ENCODE data around the gene GALNT17. TPM values are rescaled to one million over a fixed set of nuclear protein-coding genes. Genes with fewer than 3 reads are reported as not detected.

GALNT17 gene
- total RNA-seq, 1 experiment from 2014 or later, result not detected

- Histone ChIP-seq H3K4me3 (no peak overlapping the region), H3K36me3 (ENCODE audit: low read depth) (no peaks in the 10 kb centered on the region), H3F3A (ENCODE audit: insufficient read depth, low read depth) (no peaks in the 10 kb centered on the region), H3K27ac (no peak overlapping the region), H3K9me3 (ENCODE audit: insufficient read depth, low read depth) (no peaks in the 10 kb centered on the region), H3K79me2 (ENCODE audit: low read depth) (no peaks in the 10 kb centered on the region), H3K27me3 (ENCODE audit: insufficient read depth, low read depth) (peaks cover 36% of the 10 kb centered on the region; the same call in 1 of the 2 replicates), H3K4me1 (replicated peaks; ENCODE audit: insufficient read depth) (no peaks in the 10 kb centered on the region), H3K9me2 (ENCODE audit: insufficient read depth) (no peaks in the 10 kb centered on the region; the same call in 1 of the 2 replicates), H3K4me2 (no peak overlapping the region), H2AFZ (no peak overlapping the region), H4K20me1 (ENCODE audit: insufficient read depth) (no peaks in the 10 kb centered on the region)
- CTCF ChIA-PET, result no interaction called here
- BruUV-seq (replicated peaks), result no TSS peak
- no peak for TF ChIP-seq EZH2 (IDR thresholded peaks at IDR 0.05; ENCODE audit: low read depth)
- TF ChIP-seq, protein P1, sequence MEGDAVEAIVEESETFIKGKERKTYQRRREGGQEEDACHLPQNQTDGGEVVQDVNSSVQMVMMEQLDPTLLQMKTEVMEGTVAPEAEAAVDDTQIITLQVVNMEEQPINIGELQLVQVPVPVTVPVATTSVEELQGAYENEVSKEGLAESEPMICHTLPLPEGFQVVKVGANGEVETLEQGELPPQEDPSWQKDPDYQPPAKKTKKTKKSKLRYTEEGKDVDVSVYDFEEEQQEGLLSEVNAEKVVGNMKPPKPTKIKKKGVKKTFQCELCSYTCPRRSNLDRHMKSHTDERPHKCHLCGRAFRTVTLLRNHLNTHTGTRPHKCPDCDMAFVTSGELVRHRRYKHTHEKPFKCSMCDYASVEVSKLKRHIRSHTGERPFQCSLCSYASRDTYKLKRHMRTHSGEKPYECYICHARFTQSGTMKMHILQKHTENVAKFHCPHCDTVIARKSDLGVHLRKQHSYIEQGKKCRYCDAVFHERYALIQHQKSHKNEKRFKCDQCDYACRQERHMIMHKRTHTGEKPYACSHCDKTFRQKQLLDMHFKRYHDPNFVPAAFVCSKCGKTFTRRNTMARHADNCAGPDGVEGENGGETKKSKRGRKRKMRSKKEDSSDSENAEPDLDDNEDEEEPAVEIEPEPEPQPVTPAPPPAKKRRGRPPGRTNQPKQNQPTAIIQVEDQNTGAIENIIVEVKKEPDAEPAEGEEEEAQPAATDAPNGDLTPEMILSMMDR (conservative IDR thresholded peaks at IDR 0.05), result no peak
- no peak for DNase-seq
- POLR2A ChIA-PET (ENCODE audit: unreplicated experiment), result no interaction called here
- intact Hi-C loops (cut with micrococcal nuclease; ENCODE audit: unreplicated experiment), result no loop called here
Observed at GRCh38 chr7:71479231-71479630, 347.3 kb downstream of the GALNT17 start.

DNA sequence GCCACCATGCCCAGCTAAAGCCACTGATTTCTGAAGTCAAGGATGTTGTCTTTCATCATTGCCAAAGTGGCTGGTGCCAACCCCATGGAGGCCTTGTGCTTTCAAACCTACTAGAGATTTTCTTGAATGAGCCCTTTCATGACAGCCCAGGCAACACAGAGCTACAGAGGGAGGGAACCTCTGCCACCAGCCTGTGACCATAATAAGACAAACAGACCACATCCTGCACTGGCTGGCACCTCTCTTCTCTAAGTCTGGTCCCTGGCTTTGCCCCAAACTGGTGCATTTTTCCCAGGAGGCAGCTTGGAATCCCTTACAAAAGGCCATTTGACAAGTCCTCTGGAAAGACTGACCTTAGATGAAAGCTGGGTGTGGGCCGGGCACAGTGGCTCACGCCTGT is 348.8 kb downstream of the GALNT17 start:
- Histone ChIP-seq H3K4me1 (replicated peaks; ENCODE audit: insufficient read depth) (no peaks in the 10 kb centered on the region), H4K20me1 (ENCODE audit: insufficient read depth) (no peaks in the 10 kb centered on the region), H3K36me3 (ENCODE audit: low read depth) (no peaks in the 10 kb centered on the region), H3F3A (ENCODE audit: insufficient read depth, low read depth) (no peaks in the 10 kb centered on the region), H2AFZ (no peak overlapping the region), H3K9me2 (ENCODE audit: insufficient read depth) (no peaks in the 10 kb centered on the region; the same call in 1 of the 2 replicates), H3K9me3 (ENCODE audit: insufficient read depth, low read depth) (no peaks in the 10 kb centered on the region), H3K79me2 (ENCODE audit: low read depth) (no peaks in the 10 kb centered on the region), H3K27me3 (ENCODE audit: insufficient read depth, low read depth) (peaks cover 36% of the 10 kb centered on the region; the same call in 1 of the 2 replicates), H3K4me3 (no peak overlapping the region), H3K27ac (no peak overlapping the region), H3K4me2 (no peak overlapping the region)
- no TSS peak for BruUV-seq (replicated peaks)
- TF ChIP-seq, protein P1 (conservative IDR thresholded peaks at IDR 0.05), result no peak
- no peak for TF ChIP-seq EZH2 (IDR thresholded peaks at IDR 0.05; ENCODE audit: low read depth)
- DNase-seq, result no peak
- intact Hi-C loops (cut with micrococcal nuclease; ENCODE audit: unreplicated experiment), result no loop called here
- CTCF ChIA-PET, result no interaction called here
- POLR2A ChIA-PET (ENCODE audit: unreplicated experiment), result no interaction called here

DNA sequence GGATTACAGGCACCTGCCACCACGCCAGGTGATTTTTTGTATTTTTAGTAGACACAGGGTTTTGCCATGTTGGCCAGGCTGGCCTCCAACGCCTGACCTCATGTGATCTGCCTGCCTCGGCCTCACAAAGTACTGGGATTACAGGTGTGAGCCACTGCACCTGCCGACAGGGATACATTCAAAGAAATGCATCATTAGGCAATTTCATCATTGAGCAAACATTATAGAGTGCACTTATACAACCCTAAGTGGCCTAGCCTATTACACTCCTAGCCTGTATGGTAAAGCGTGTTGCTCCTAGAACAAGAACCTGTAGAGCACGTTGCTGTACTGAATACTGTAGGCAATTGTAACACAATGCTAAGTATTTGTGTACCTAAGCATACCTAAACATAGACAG is 350.3 kb downstream of the GALNT17 start:
- no TSS peak for BruUV-seq (replicated peaks)
- H3K27ac ChIP-seq, result no peak overlapping the region
- ChIA-PET CTCF (no interaction called here), POLR2A (ENCODE audit: unreplicated experiment) (no interaction called here)
- no peaks in the 10 kb centered on the region for H3K36me3 ChIP-seq (ENCODE audit: low read depth)
- no peaks in the 10 kb centered on the region for H3F3A ChIP-seq (ENCODE audit: insufficient read depth, low read depth)
- intact Hi-C loops (cut with micrococcal nuclease; ENCODE audit: unreplicated experiment), result no loop called here
- H3K4me1 ChIP-seq (replicated peaks; ENCODE audit: insufficient read depth), result no peaks in the 10 kb centered on the region
- H3K4me2 ChIP-seq, result no peak overlapping the region
- no peak for DNase-seq
- H3K79me2 ChIP-seq (ENCODE audit: low read depth), result no peaks in the 10 kb centered on the region
- H4K20me1 ChIP-seq (ENCODE audit: insufficient read depth), result no peaks in the 10 kb centered on the region
- no peaks in the 10 kb centered on the region; the same call in 1 of the 2 replicates for H3K9me2 ChIP-seq (ENCODE audit: insufficient read depth)
- H3K27me3 ChIP-seq (ENCODE audit: insufficient read depth, low read depth), result peaks cover 33% of the 10 kb centered on the region; the same call in 1 of the 2 replicates
- no peak overlapping the region for H3K4me3 ChIP-seq
- TF ChIP-seq EZH2 (IDR thresholded peaks at IDR 0.05; ENCODE audit: low read depth), result no peak
- TF ChIP-seq, protein P1 (conservative IDR thresholded peaks at IDR 0.05), result no peak
- no peak overlapping the region for H2AFZ ChIP-seq
- H3K9me3 ChIP-seq (ENCODE audit: insufficient read depth, low read depth), result no peaks in the 10 kb centered on the region
